Endothelial cell of umbilical vein (primary cell): ENCODE data around the gene RPP25L. TPM values are rescaled to one million over a fixed set of nuclear protein-coding genes. Genes with fewer than 3 reads are reported as not detected.

Source experiments
- BruUV-seq: library from RNA; stranded (reverse); fragments of 400-500 nt; replicated peaks from 2 replicates; lab custom pipeline; 2021; lab: Mats Ljungman, UMichigan
- CTCF ChIA-PET: fragments of 300-600, 350-600 bp; sonication (Branson Sonifier 250); formaldehyde crosslinking; loops from one replicate; lab custom pipeline; 2021; ENCODE audit warnings: antibody characterized with exemption, inconsistent platforms; lab: Charles Lee
- POLR2A ChIA-PET: fragments of 300-600, 350-600 bp; sonication (Branson Sonifier 250); formaldehyde crosslinking; loops from one replicate; lab custom pipeline; 2021; ENCODE audit warnings: antibody characterized with exemption, inconsistent platforms; lab: Charles Lee
- DNase-seq: peaks from one replicate; pipeline ENCODE4 v3.0.0-alpha.2; 2011; ENCODE audit warnings: low read depth, low spot score
- FAIRE-seq: peaks from 2 replicates; lab custom pipeline; 2011; peaks lifted over from hg19 to GRCh38; lab: Jason Lieb, UNC
- H2AFZ ChIP-seq: 2 replicates; pipeline ENCODE4 v1.6.0; 2012; ENCODE audit warnings: low read depth, low read length, control low read depth, inconsistent platforms
- H3K27ac ChIP-seq: 2 replicates; pipeline ENCODE4 v1.5.1; 2011; ENCODE audit warnings: low read depth, mild to moderate bottlenecking, control low read depth, low read length, moderate library complexity; ENCODE audit not compliant: insufficient read depth
- H3K27me3 ChIP-seq, 2 experiments: 2 replicates each; pipeline versions ENCODE4 v1.6.0 to v1.6.1; 2011; ENCODE audit warnings: low read length in 2 of 2, mixed read lengths in 1 of 2; ENCODE audit not compliant: control insufficient read depth in 2 of 2, insufficient read depth in 2 of 2
- H3K36me3 ChIP-seq, 2 experiments: 2 replicates in 1 of 2; 3 replicates in 1 of 2; pipeline ENCODE4 v1.5.1; 2011; ENCODE audit warnings: low read length in 2 of 2, mild to moderate bottlenecking in 1 of 2, moderate library complexity in 1 of 2; ENCODE audit not compliant: control insufficient read depth in 2 of 2, insufficient read depth in 2 of 2; ENCODE audit errors: extremely low read depth in 1 of 2
- H3K4me1 ChIP-seq: 3 replicates; pipeline ENCODE4 v1.5.1; 2011; ENCODE audit warnings: mild to moderate bottlenecking, low read length; ENCODE audit not compliant: control insufficient read depth, insufficient read depth; ENCODE audit errors: extremely low read depth
- H3K4me2 ChIP-seq: 2 replicates; pipeline ENCODE4 v1.6.1; 2011; ENCODE audit warnings: low read length, control low read depth, mixed read lengths; ENCODE audit not compliant: insufficient read depth
- H3K4me3 ChIP-seq, 3 experiments: fragments of 200-600 bp in 1 of 3; sonication (generic), shearing (Covaris generic) in 1 of 3; replicated peaks in 1 of 3; 2 replicates each; pipeline ENCODE4 v1.5.1; 2011 to 2016; ENCODE audit warnings: control low read depth in 3 of 3, low read length in 3 of 3, mild to moderate bottlenecking in 2 of 3, inconsistent platforms in 1 of 3, low read depth in 1 of 3, moderate library complexity in 1 of 3; ENCODE audit not compliant: insufficient read depth in 1 of 3
- H3K79me2 ChIP-seq: 2 replicates; pipeline ENCODE4 v1.6.0; 2012; ENCODE audit warnings: low read length, inconsistent platforms; ENCODE audit not compliant: control insufficient read depth, insufficient read depth
- H3K9ac ChIP-seq: replicated peaks from 2 replicates; pipeline ENCODE3; 2011; ENCODE audit warnings: low read length, control low read depth; ENCODE audit not compliant: insufficient read depth; ENCODE audit errors: extremely low read depth
- H3K9me1 ChIP-seq: replicated peaks from 3 replicates; pipeline ENCODE4 v1.6.0; 2011; ENCODE audit warnings: mild to moderate bottlenecking, low read length; ENCODE audit not compliant: control insufficient read depth, insufficient read depth; ENCODE audit errors: extremely low read depth
- H3K9me3 ChIP-seq: replicated peaks from 2 replicates; pipeline ENCODE4 v1.5.1; 2012; ENCODE audit warnings: low read length, inconsistent platforms; ENCODE audit not compliant: control insufficient read depth, insufficient read depth
- H4K20me1 ChIP-seq: replicated peaks from 2 replicates; pipeline ENCODE3; 2011; ENCODE audit warnings: mild to moderate bottlenecking, low read length; ENCODE audit not compliant: control insufficient read depth, insufficient read depth; ENCODE audit errors: extremely low read depth
- EZH2 ChIP-seq: IDR thresholded peaks from 2 replicates; pipeline ENCODE4 v1.6.1; 2012; ENCODE audit warnings: borderline replicate concordance, low read depth, mild to moderate bottlenecking, moderate library complexity, low read length, inconsistent platforms; ENCODE audit not compliant: severe bottlenecking
- FOS ChIP-seq: IDR thresholded peaks from 2 replicates; pipeline ENCODE4 v1.6.1; 2011; ENCODE audit warnings: mild to moderate bottlenecking, low read length, moderate library complexity, borderline replicate concordance; ENCODE audit not compliant: insufficient read depth
- GATA2 ChIP-seq: IDR thresholded peaks from 2 replicates; pipeline ENCODE4 v1.7.0; 2011; ENCODE audit warnings: low read depth, mild to moderate bottlenecking, moderate library complexity, mixed read lengths, low read length; ENCODE audit not compliant: insufficient read length, insufficient read depth
- JUN ChIP-seq: IDR thresholded peaks from 2 replicates; pipeline ENCODE4 v1.6.1; 2011; ENCODE audit warnings: borderline replicate concordance, low read depth; ENCODE audit not compliant: insufficient read length, insufficient read depth
- MAX ChIP-seq: IDR thresholded peaks from 2 replicates; pipeline ENCODE4 v1.6.1; 2011; ENCODE audit not compliant: insufficient read depth, insufficient read length
- MYC ChIP-seq: IDR thresholded peaks from one replicate; pipeline ENCODE4 v1.6.1; 2011; ENCODE audit warnings: mild to moderate bottlenecking, low read depth, low read length
- POLR2A ChIP-seq: IDR thresholded peaks from 2 replicates; pipeline ENCODE4 v1.6.1; 2012; ENCODE audit warnings: low read depth, mild to moderate bottlenecking, control low read depth, low read length
- POLR2AphosphoS5 ChIP-seq: IDR thresholded peaks from 2 replicates; pipeline ENCODE4 v1.6.1; 2012; ENCODE audit warnings: low read depth, mild to moderate bottlenecking, control low read depth, low read length, moderate library complexity; ENCODE audit not compliant: insufficient read depth
- dilution Hi-C: fragments of 300-500 bp; cut with MboI; formaldehyde crosslinking; loops from one replicate; pipeline ENCODE4 v1.15.0; 2019; ENCODE audit warnings: low sequenced_read_pairs; ENCODE audit not compliant: extremely low pct_ligation_motif_present
- intact Hi-C: fragments of 100-400 bp; cut with micrococcal nuclease; formaldehyde crosslinking; loops from one replicate; pipeline ENCODE4 v1.10.0; 2022
- polyA plus RNA-seq, 4 experiments: library from polyadenylated mRNA; depleted of rRNA in 3 of 4; stranded (reverse) in 3 of 4; unstranded in 1 of 4; fragments of >200 nt; gene quantifications; 2 replicates each; pipeline versions ENCODE4 v1.2.1 to v1.2.3, GENCODE V29; 2011 to 2012; ENCODE audit warnings: missing spikeins in 1 of 4
- total RNA-seq: library from RNA; stranded (reverse); gene quantifications from 2 replicates; pipeline ENCODE4 v1.2.3, GENCODE V29; 2021
- TF ChIP-seq, protein P1 (sequence below), 2 donors: IDR thresholded peaks; 1 replicate in 1 of 2; 2 replicates in 1 of 2; pipeline ENCODE4 v1.5.1; 2011; ENCODE audit warnings: low read length in 2 of 2, mild to moderate bottlenecking in 2 of 2, moderate library complexity in 2 of 2, control low read depth in 1 of 2, inconsistent platforms in 1 of 2, low read depth in 1 of 2; ENCODE audit not compliant: insufficient read depth in 1 of 2; ENCODE audit errors: extremely low read depth in 1 of 2

RPP25L gene
- total and polyA plus RNA-seq, 2 donors (not counting 3 experiments of a cell fraction or from before 2014, with no cell fraction given): 15.7 to 41.0 TPM

DNA sequence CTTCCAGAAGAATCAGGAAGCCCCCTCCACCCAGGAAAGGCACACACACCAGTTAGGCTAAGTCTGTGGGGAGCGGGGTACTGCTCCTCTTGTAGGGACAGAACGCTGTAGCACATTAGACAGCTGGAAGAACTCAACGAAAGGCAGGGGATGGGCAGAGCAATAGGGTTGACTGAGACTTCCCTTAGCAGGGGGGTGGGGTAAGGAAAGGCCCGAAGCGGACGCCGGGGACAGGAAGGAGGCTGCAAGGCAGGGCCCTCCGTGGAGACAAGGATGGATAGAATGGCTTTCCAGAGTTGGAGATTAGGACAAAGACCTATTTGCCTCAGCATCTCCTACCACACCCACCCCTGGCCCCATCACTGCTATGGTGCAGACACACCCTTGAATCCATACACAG, 36.7 kb downstream of the RPP25L start:
- intact Hi-C loops: no loop called here
- dilution Hi-C loops: no loop called here
- CTCF ChIA-PET: interaction anchor here (1.0 to 8.5 kb wide), 4 partner anchors 16 to 27 kb away, joined by 3 to 106 read pairs (median 9); no protein-coding TSS in a partner anchor
- FAIRE-seq (no peak), DNase-seq (no peak)
- no peak overlapping the region for H3K4me2 ChIP-seq
- no peaks in the 10 kb centered on the region for H3K9me1 ChIP-seq
- POLR2A ChIA-PET: no interaction called here
- H3K27me3 ChIP-seq: peaks cover 40 to 43% of the 10 kb centered on the region in 2 experiments
- H2AFZ ChIP-seq: no peak overlapping the region
- no peaks in the 10 kb centered on the region for H3K9me3 ChIP-seq
- no peaks in the 10 kb centered on the region for H3K36me3 ChIP-seq
- H4K20me1 ChIP-seq: no peaks in the 10 kb centered on the region
- H3K79me2 ChIP-seq: no peaks in the 10 kb centered on the region
- H3K27ac ChIP-seq: no peak overlapping the region
- no TSS peak for BruUV-seq
- H3K4me3 ChIP-seq: no peak overlapping the region
- no peak overlapping the region for H3K9ac ChIP-seq
- H3K4me1 ChIP-seq: no peaks in the 10 kb centered on the region
- TF ChIP-seq EZH2 (no peak), POLR2A (no peak), POLR2AphosphoS5 (no peak), GATA2 (no peak), FOS (no peak), MYC (no peak), JUN (no peak), MAX (no peak)
- TF ChIP-seq, protein P1, sequence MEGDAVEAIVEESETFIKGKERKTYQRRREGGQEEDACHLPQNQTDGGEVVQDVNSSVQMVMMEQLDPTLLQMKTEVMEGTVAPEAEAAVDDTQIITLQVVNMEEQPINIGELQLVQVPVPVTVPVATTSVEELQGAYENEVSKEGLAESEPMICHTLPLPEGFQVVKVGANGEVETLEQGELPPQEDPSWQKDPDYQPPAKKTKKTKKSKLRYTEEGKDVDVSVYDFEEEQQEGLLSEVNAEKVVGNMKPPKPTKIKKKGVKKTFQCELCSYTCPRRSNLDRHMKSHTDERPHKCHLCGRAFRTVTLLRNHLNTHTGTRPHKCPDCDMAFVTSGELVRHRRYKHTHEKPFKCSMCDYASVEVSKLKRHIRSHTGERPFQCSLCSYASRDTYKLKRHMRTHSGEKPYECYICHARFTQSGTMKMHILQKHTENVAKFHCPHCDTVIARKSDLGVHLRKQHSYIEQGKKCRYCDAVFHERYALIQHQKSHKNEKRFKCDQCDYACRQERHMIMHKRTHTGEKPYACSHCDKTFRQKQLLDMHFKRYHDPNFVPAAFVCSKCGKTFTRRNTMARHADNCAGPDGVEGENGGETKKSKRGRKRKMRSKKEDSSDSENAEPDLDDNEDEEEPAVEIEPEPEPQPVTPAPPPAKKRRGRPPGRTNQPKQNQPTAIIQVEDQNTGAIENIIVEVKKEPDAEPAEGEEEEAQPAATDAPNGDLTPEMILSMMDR (IDR thresholded peaks at IDR 0.05; ENCODE audit: extremely low read depth in 1 of 2, insufficient read depth in 1 of 2, low read depth in 1 of 2, low read length in 2 of 2): no peak
